GM10266 (cell line): Measurements from ENCODE around the gene GABRP.
"Not testable (repeated sequence)": the region's sequence is repeated elsewhere in the genome, so short reads cannot be mapped to it uniquely, and the experiment has no call there.

Experiments used
- DNase-seq: peaks from one replicate; pipeline ENCODE4 v3.0.0; 2012; ENCODE audit errors: extremely low spot score
- CTCF ChIP-seq: IDR thresholded peaks from 2 replicates; pipeline ENCODE4 v1.5.1; 2012; ENCODE audit warnings: mild to moderate bottlenecking, low read depth; ENCODE audit not compliant: control insufficient read depth, insufficient read depth; ENCODE audit errors: missing control alignments

GABRP gene

GRCh38 chr5:170749911-170750431 lies 33.6 kb upstream of the GABRP start:
- TF ChIP-seq CTCF: no peak
- DNase-seq: no peak

- no peak for TF ChIP-seq CTCF
- no peak for DNase-seq
Observed at GRCh38 chr5:170750791-170751190, 32.7 kb upstream of the GABRP start.

DNA sequence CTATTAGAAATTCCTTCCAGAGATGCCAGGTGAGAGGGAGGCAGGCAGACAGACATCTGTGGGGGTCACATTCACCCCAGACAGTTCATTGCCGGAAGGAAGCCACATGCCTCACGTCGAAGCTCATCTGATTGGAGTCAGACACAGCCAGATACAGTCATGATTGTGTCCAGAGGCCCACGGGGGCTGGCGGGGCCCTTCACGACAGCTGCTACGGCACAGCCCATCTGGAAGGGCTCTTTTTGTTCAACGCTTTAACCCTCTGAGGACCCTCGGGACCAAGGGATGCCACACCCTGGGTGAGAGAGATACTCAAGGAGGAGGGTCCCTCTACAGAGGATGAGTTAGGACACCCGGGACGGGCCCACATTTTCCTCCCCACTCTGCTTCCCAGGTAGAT lies 31.9 kb upstream of the GABRP start:
- TF ChIP-seq CTCF: no peak
- no peak for DNase-seq

DNA sequence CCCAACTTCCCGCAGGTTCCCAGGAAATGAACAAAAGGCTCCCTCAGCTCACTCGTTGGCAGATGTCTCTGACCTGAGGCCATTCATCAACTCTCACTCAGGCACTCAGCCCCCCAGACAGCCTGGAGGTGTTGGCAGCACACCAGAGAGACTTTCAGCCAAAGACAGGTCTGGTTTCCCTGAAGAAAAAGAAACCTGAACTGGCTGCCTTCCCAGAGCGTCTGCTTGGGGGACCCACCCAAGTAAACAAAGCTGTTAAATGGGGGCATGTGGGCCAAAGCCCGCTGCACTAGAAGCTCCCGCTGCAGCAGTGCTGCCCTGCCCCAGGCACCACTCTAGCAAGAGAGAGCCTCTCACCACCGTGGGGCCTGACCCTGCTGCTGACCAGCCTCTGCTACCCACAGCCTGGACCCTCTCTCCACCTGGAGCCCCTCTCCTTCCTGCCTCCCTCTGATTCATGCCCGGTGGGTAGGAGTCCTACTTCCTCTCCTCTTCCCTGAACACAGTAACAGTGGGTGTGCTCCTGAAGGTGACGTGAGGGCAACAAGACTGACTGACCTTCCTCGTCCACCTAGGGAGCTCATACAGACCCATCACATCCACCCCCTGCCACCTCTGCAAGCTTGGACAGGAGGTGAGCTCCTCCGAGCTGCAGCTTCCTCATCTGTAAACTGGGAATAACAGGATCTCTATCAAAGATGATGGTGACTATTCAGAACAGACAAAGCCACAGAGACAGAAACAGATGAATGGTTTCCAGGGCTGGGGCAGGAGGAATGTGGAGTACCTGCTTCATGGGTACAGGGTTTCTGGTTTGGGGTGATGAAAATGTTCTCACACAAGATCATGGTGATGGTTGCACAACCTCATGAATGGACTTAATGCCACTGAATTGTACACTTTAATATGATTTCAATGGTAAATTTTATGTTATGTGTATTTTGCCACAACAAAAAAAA lies 31.0 kb upstream of the GABRP start:
- no peak for DNase-seq
- no peak for TF ChIP-seq CTCF

DNA sequence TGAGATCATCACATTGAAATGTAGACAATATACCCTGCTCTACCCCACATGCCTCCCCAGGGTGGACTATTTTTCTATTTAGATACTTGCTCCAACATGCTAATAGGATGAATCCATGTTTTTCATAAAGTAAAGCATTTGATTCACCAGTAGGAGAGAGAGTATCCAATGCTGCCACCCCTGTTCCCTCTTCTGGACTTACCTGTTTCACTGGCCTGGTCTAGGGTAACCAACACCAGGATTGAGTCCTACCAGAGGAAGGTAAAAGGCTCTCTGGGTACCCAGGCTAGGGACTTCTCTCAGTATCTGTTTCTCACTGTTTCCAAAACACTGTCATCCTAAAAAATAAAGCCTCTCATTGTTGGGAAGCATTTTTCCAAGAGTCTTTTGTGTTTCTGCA lies 30.2 kb upstream of the GABRP start:
- TF ChIP-seq CTCF: no peak
- no peak for DNase-seq

DNA sequence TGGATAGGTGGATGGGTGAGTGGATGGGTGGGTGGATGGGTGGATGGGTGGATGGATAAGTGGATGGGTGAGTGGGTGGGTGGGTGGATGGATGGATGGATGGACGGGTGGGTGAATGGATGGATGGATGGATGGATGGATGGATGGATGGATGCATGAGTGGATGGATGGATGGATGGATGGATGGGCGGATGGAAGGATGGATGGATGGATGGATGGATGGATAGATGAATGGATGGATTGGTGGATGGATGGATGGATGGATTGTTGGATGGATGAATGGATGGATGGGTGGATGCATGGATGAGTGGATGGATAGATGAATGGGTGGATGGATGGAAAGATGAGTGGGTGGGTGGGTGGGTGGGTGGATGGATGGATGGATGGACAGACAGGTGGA lies 29.0 kb upstream of the GABRP start:
- not testable (repeated sequence) for DNase-seq

DNA sequence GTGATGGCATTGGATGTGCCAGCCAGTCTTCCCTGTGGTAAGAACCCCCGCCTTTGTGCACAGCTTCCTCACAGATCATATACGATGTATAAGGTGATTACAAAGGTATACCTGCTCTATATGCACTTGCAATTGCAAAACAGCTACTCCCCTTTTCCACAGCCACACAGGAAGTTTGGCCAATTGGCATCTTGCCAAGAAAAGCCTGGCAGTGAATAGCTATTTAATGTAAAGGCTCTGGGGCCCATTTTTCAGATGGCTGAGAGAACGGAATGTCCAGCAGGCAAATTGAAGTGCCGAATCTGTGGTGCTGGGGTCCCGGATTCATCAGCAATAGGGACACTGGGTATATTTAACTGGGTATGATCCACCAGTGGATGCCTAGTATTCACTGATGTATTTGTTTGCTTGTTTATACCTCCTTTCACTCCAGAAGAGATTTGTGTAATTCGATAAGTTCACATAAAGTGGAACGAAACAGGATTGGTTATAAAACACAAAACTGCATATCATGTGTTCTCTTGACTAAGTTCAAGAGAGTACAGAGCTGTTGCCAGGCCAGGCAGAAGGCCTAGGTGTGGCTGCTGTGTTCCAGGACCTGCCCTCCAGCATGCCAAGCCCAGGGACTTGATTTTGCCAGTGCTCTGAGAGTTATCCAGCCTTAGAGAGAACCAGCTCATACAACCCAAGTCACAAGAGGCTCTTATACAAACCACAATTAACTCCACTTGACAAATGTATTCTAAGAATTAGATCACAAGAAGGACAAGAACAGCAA lies 27.7 kb upstream of the GABRP start:
- DNase-seq: no peak
- no peak for TF ChIP-seq CTCF
